ENCODE results near the gene MAPK8. TPM values are rescaled to one million over a fixed set of nuclear protein-coding genes. Genes with fewer than 3 reads are reported as not detected.

Gene MAPK8
- polyA plus RNA-seq, 3 donors, result 18.4 to 21.1 (median 18.5) TPM

DNA sequence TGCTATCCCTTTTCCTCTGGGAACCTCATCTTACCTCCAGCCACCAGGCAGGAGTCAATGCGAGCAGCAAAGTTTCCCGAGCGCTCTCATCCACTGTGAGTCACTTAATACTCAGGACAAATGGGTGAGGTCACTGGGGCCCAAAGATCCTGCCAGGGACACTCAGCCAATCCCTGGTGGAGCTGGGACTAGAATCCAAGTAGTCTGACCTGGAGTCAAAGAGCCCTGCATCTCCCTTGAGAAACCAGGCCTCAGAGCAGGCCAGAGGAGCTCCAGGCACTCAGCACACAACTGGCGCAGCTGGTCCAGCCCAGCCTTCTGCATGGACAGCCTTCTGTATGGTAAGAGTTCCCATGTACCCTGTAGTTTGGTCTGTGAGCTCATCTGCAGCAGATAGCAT, 142.3 kb downstream of the MAPK8 start:
- H3K4me1 ChIP-seq (ENCODE audit: control insufficient read depth in 1 of 2, insufficient read depth in 2 of 2, low read length in 2 of 2), result no peaks in the 10 kb centered on the region
- TF ChIP-seq, protein P1, sequence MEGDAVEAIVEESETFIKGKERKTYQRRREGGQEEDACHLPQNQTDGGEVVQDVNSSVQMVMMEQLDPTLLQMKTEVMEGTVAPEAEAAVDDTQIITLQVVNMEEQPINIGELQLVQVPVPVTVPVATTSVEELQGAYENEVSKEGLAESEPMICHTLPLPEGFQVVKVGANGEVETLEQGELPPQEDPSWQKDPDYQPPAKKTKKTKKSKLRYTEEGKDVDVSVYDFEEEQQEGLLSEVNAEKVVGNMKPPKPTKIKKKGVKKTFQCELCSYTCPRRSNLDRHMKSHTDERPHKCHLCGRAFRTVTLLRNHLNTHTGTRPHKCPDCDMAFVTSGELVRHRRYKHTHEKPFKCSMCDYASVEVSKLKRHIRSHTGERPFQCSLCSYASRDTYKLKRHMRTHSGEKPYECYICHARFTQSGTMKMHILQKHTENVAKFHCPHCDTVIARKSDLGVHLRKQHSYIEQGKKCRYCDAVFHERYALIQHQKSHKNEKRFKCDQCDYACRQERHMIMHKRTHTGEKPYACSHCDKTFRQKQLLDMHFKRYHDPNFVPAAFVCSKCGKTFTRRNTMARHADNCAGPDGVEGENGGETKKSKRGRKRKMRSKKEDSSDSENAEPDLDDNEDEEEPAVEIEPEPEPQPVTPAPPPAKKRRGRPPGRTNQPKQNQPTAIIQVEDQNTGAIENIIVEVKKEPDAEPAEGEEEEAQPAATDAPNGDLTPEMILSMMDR (IDR thresholded peaks at IDR 0.05), result no peak

DNA sequence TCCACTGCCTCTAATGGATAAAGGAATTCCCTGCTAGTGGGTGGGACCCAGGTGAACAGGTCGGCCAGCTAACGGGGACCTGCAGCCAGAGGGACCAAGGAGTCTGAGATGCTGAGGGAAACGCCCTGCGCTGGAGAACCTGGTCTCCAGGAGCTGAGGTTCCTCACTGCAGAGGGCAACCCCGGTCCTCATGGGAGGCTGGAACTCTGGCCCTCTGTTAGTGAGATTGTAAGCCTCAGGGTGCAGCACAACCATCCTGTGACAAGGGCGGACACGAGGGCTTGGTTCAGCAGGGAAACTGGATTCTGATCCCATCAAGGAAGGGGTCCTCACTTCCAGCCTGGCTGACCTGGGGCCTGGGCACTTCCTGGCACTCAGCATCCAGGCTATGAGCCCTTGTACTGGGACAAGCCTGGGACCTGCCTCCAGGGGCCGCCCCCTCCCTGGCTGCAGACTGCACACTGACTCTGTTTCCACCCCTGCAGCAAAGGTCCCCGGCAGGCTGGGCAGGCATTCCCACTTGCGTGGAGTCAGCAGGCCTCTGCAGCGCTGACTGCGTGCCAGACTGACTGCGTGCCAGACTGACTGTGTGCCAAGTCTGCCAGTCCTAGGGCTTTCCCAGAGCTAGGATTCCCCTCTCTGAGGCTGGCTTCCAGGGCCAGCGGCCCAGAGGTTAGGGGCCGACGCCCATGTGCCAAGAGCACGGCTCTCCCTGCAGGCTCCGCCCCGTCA, 143.2 kb downstream of the MAPK8 start:
- Mint-ChIP-seq H3K27ac (no peak overlapping the region), H3K36me3 (no peaks in the 10 kb centered on the region), H3K27me3 (ENCODE audit: low read depth in 3 of 3) (peaks cover 0 to 1% (median 0%) of the 10 kb centered on the region in 3 donors), H3K4me3 (no peak overlapping the region), H3K9me3 (peaks cover 0 to 2% (median 0%) of the 10 kb centered on the region in 7 donors), H3K4me1 (no peaks in the 10 kb centered on the region)
- no peaks in the 10 kb centered on the region for H3K79me2 ChIP-seq (ENCODE audit: insufficient read depth, low read length)
- no peak overlapping the region for H3K9ac ChIP-seq (ENCODE audit: insufficient read depth, low read length, poor library complexity, severe bottlenecking)
- intact Hi-C loops (cut with micrococcal nuclease), result no loop called here
- no peak overlapping the region for H2AFZ ChIP-seq (ENCODE audit: insufficient read depth, low read depth, low read length, poor library complexity, severe bottlenecking)
- H4K20me1 ChIP-seq (ENCODE audit: insufficient read depth, low read length), result no peaks in the 10 kb centered on the region
- no peak overlapping the region for H3K4me3 ChIP-seq (replicated peaks in 1 of 3; ENCODE audit: low read depth in 2 of 3, low read length in 3 of 3)
- 91% methylated on average over 18 of the region's 19 CpGs for WGBS (ENCODE audit: insufficient coverage)
- no peak overlapping the region for H3K27ac ChIP-seq (ENCODE audit: low read depth in 1 of 2, low read length in 2 of 2)
- no peaks in the 10 kb centered on the region for H3K36me3 ChIP-seq (replicated peaks in 1 of 2; ENCODE audit: control insufficient read depth in 1 of 2, insufficient read depth in 2 of 2, low read length in 2 of 2)
- no peak for DNase-seq
- TF ChIP-seq, protein P1 (IDR thresholded peaks at IDR 0.05), result no peak
- no peaks in the 10 kb centered on the region for H3K9me3 ChIP-seq (replicated peaks in 1 of 2; ENCODE audit: control insufficient read depth in 1 of 2, insufficient read depth in 1 of 2, low read length in 2 of 2)
- no peaks in the 10 kb centered on the region for H3K4me1 ChIP-seq (ENCODE audit: control insufficient read depth in 1 of 2, insufficient read depth in 2 of 2, low read length in 2 of 2)
- no peak overlapping the region for H3K4me2 ChIP-seq (replicated peaks; ENCODE audit: extremely low read depth, low read length, poor library complexity, severe bottlenecking)
- H3K27me3 ChIP-seq (ENCODE audit: control insufficient read depth in 2 of 2, insufficient read depth in 2 of 2, low read length in 2 of 2), result no peaks in the 10 kb centered on the region

More for the DNA sequence above, 142.3 kb downstream of the MAPK8 start:
- Histone ChIP-seq H3K27ac (ENCODE audit: low read depth in 1 of 2, low read length in 2 of 2) (no peak overlapping the region), H3K36me3 (replicated peaks in 1 of 2; ENCODE audit: control insufficient read depth in 1 of 2, insufficient read depth in 2 of 2, low read length in 2 of 2) (no peaks in the 10 kb centered on the region), H3K79me2 (ENCODE audit: insufficient read depth, low read length) (no peaks in the 10 kb centered on the region), H3K4me2 (replicated peaks; ENCODE audit: extremely low read depth, low read length, poor library complexity, severe bottlenecking) (no peak overlapping the region), H4K20me1 (ENCODE audit: insufficient read depth, low read length) (no peaks in the 10 kb centered on the region), H3K4me3 (replicated peaks in 1 of 3; ENCODE audit: low read depth in 2 of 3, low read length in 3 of 3) (no peak overlapping the region), H3K27me3 (ENCODE audit: control insufficient read depth in 2 of 2, insufficient read depth in 2 of 2, low read length in 2 of 2) (no peaks in the 10 kb centered on the region), H3K9me3 (replicated peaks in 1 of 2; ENCODE audit: control insufficient read depth in 1 of 2, insufficient read depth in 1 of 2, low read length in 2 of 2) (no peaks in the 10 kb centered on the region), H3K9ac (ENCODE audit: insufficient read depth, low read length, poor library complexity, severe bottlenecking) (no peak overlapping the region), H2AFZ (ENCODE audit: insufficient read depth, low read depth, low read length, poor library complexity, severe bottlenecking) (no peak overlapping the region)
- Mint-ChIP-seq H3K27me3 (ENCODE audit: low read depth in 3 of 3) (peaks cover 0 to 1% (median 0%) of the 10 kb centered on the region in 3 donors), H3K27ac (no peak overlapping the region), H3K36me3 (no peaks in the 10 kb centered on the region), H3K9me3 (peaks cover 0 to 2% (median 0%) of the 10 kb centered on the region in 7 donors), H3K4me1 (no peaks in the 10 kb centered on the region), H3K4me3 (no peak overlapping the region)
- no peak for DNase-seq
- intact Hi-C loops (cut with micrococcal nuclease), result no loop called here
- WGBS (ENCODE audit: insufficient coverage), result 90% methylated on average over 4 of the region's 4 CpGs
